HUDEP-2 (cell line): ENCODE data around the gene PCDH9.

ENCODE experiments used
- DNase-seq, 76 experiments: peaks; one replicate each; lab custom pipeline; 2025; ENCODE audit not compliant: unreplicated experiment in 76 of 76; lab: John Stamatoyannopoulos, UW

The PCDH9 gene

GRCh38 chr13:66369666-66370065 lies 860.5 kb downstream of the PCDH9 start:
- DNase-seq = no peak

- no peak for DNase-seq
These were observed 862.8 kb downstream of the PCDH9 start for GRCh38 chr13:66367356-66367755.

GRCh38 chr13:66365101-66365500 lies 865.0 kb downstream of the PCDH9 start:
- DNase-seq = no peak

GRCh38 chr13:66364346-66364745 lies 865.8 kb downstream of the PCDH9 start:
- DNase-seq = no peak

GRCh38 chr13:66362485-66362884 lies 867.7 kb downstream of the PCDH9 start:
- DNase-seq = no peak

GRCh38 chr13:66359910-66360552 lies 870.1 kb downstream of the PCDH9 start:
- no peak for DNase-seq

- DNase-seq = no peak
These were observed 870.7 kb downstream of the PCDH9 start for GRCh38 chr13:66359393-66359792.

- no peak for DNase-seq
These were observed 871.6 kb downstream of the PCDH9 start for GRCh38 chr13:66358564-66358963.

- DNase-seq = no peak
These were observed 872.7 kb downstream of the PCDH9 start for GRCh38 chr13:66357463-66357862.

- DNase-seq = no peak
These were observed 875.0 kb downstream of the PCDH9 start for GRCh38 chr13:66354879-66355751.

- DNase-seq = peak in 1 of 76 experiments; percentile 0
These were observed 876.5 kb downstream of the PCDH9 start for GRCh38 chr13:66353664-66354063.

- DNase-seq = no peak
These were observed 880.2 kb downstream of the PCDH9 start for GRCh38 chr13:66349966-66350365.

GRCh38 chr13:66348745-66349690 lies 881.1 kb downstream of the PCDH9 start:
- no peak for DNase-seq

GRCh38 chr13:66347486-66348117 lies 882.5 kb downstream of the PCDH9 start:
- DNase-seq = no peak

- no peak for DNase-seq
These were observed 884.2 kb downstream of the PCDH9 start for GRCh38 chr13:66345971-66346370.

GRCh38 chr13:66345518-66345810 lies 884.7 kb downstream of the PCDH9 start:
- no peak for DNase-seq

GRCh38 chr13:66344805-66345517 lies 885.2 kb downstream of the PCDH9 start:
- no peak for DNase-seq

GRCh38 chr13:66343224-66343828 lies 886.8 kb downstream of the PCDH9 start:
- no peak for DNase-seq

GRCh38 chr13:66341635-66342377 lies 888.3 kb downstream of the PCDH9 start:
- no peak for DNase-seq
